GM23338 (cell line): ENCODE measurements around the gene GIGYF2. TPM values are rescaled to one million over a fixed set of nuclear protein-coding genes. Genes with fewer than 3 reads are reported as not detected.

Experiments used
- ATAC-seq: fragments of 200-7000 bp; cut with Tn5 transposase; 3 replicates; pipeline ENCODE4 v1.9.1; 2020
- DNase-seq: peaks from one replicate; pipeline ENCODE4 v3.0.0-alpha.2; 2015; ENCODE audit warnings: low spot score
- H2AFZ ChIP-seq: fragments of 200-600 bp; sonication (generic); 2 replicates; pipeline ENCODE4 v1.8.0; 2016; ENCODE audit warnings: antibody characterized with exemption, mild to moderate bottlenecking, moderate library complexity
- H3F3A ChIP-seq: fragments of 200-600 bp; sonication (generic); replicated peaks from 2 replicates; pipeline ENCODE4 v1.8.0; 2017; ENCODE audit warnings: antibody characterized with exemption, mixed run types, low read depth
- H3K27ac ChIP-seq: fragments of 200-600 bp; sonication (generic); 2 replicates; pipeline ENCODE4 v1.6.1; 2016; ENCODE audit warnings: low read depth
- H3K27me3 ChIP-seq: fragments of 200-600 bp; sonication (generic); 2 replicates; pipeline ENCODE4 v1.8.0; 2016; ENCODE audit warnings: mild to moderate bottlenecking, mixed run types, moderate library complexity; ENCODE audit not compliant: insufficient read depth
- H3K36me3 ChIP-seq: fragments of 200-600 bp; sonication (generic); 2 replicates; pipeline ENCODE4 v1.8.0; 2016; ENCODE audit warnings: mild to moderate bottlenecking; ENCODE audit not compliant: insufficient read depth
- H3K4me1 ChIP-seq: fragments of 200-600 bp; sonication (generic); 2 replicates; pipeline ENCODE4 v1.8.0; 2016; ENCODE audit warnings: mild to moderate bottlenecking, moderate library complexity; ENCODE audit not compliant: insufficient read depth
- H3K4me2 ChIP-seq: fragments of 200-600 bp; sonication (generic); 2 replicates; pipeline ENCODE4 v1.7.1; 2017; ENCODE audit warnings: mixed run types
- H3K4me3 ChIP-seq: fragments of 200-600 bp; sonication (generic); 2 replicates; pipeline ENCODE4 v1.6.1; 2016; ENCODE audit warnings: mixed run types
- H3K79me2 ChIP-seq: fragments of 200-600 bp; sonication (generic); replicated peaks from 2 replicates; pipeline ENCODE4 v1.8.0; 2017; ENCODE audit warnings: mild to moderate bottlenecking; ENCODE audit not compliant: insufficient read depth
- H3K9me2 ChIP-seq: fragments of 200-600 bp; sonication (generic); 2 replicates; pipeline ENCODE4 v1.8.0; 2017; ENCODE audit not compliant: insufficient read depth
- H4K20me1 ChIP-seq: fragments of 200-600 bp; sonication (generic); replicated peaks from 2 replicates; pipeline ENCODE4 v1.8.0; 2017; ENCODE audit warnings: mild to moderate bottlenecking; ENCODE audit not compliant: insufficient read depth
- H3K27ac Mint-ChIP-seq: 2 replicates; pipeline ENCODE4 v1.8.0; 2020; ENCODE audit warnings: inconsistent platforms, mild to moderate bottlenecking, moderate library complexity, mixed read lengths
- H3K27me3 Mint-ChIP-seq: 3 replicates; pipeline ENCODE4 v1.8.0; 2022; ENCODE audit warnings: low read depth, mild to moderate bottlenecking, moderate library complexity, mixed read lengths, inconsistent platforms; ENCODE audit not compliant: insufficient read depth, poor library complexity
- H3K36me3 Mint-ChIP-seq: 3 replicates; pipeline ENCODE4 v1.8.0; 2021; ENCODE audit warnings: low read depth, mild to moderate bottlenecking, inconsistent platforms, moderate library complexity, mixed read lengths
- H3K4me1 Mint-ChIP-seq: 3 replicates; pipeline ENCODE4 v1.8.0; 2020; ENCODE audit warnings: mild to moderate bottlenecking, inconsistent platforms, mixed read lengths
- H3K4me3 Mint-ChIP-seq: 3 replicates; pipeline ENCODE4 v1.8.0; 2021; ENCODE audit warnings: moderate library complexity, mild to moderate bottlenecking, inconsistent platforms, mixed read lengths
- H3K9me3 Mint-ChIP-seq: 3 replicates; pipeline ENCODE4 v1.8.0; 2020; ENCODE audit warnings: moderate library complexity, mild to moderate bottlenecking, inconsistent platforms, mixed read lengths
- CREB1 ChIP-seq: fragments of 250-450 bp; sonication (Bioruptor Pico); IDR thresholded peaks from 2 replicates; pipeline ENCODE4 v1.5.0; 2020; ENCODE audit warnings: low read depth, mild to moderate bottlenecking, moderate library complexity
- EZH2 ChIP-seq: fragments of 200-600 bp; sonication (generic); IDR thresholded peaks from one replicate; pipeline ENCODE4 v1.8.0; 2017; ENCODE audit warnings: antibody characterized with exemption, mild to moderate bottlenecking, low read depth; ENCODE audit not compliant: unreplicated experiment
- EZH2phosphoT487 ChIP-seq: fragments of 200-600 bp; sonication (generic); IDR thresholded peaks from one replicate; pipeline ENCODE4 v1.8.1; 2018; ENCODE audit warnings: antibody characterized with exemption; ENCODE audit not compliant: unreplicated experiment
- NANOG ChIP-seq: IDR thresholded peaks from 2 replicates; pipeline ENCODE4 v1.6.1; 2016; ENCODE audit warnings: antibody characterized with exemption, borderline replicate concordance
- STAT1 ChIP-seq: IDR thresholded peaks from one replicate; pipeline ENCODE4 v1.6.1; 2016; ENCODE audit warnings: antibody characterized with exemption; ENCODE audit not compliant: unreplicated experiment
- ZNF331 ChIP-seq: fragments of 250-450 bp; sonication (Bioruptor Pico); IDR thresholded peaks from 2 replicates; pipeline ENCODE4 v1.5.0; 2020; ENCODE audit warnings: low read depth, mild to moderate bottlenecking, moderate library complexity
- polyA plus RNA-seq: library from polyadenylated mRNA; unstranded; fragments of >200 nt; fragmentation: Nextera tagmentation; extraction: Ambion mirVana; gene quantifications from 2 replicates; pipeline ENCODE4 v1.2.1, GENCODE V29; 2016
- total RNA-seq: library from RNA; depleted of rRNA; stranded (reverse); fragments of >200 nt; shearing (Covaris generic); gene quantifications from 2 replicates; pipeline ENCODE4 v1.2.3, GENCODE V29; 2014
- TF ChIP-seq, protein P1 (sequence below): IDR thresholded peaks from 2 replicates; pipeline ENCODE4 v1.6.1; 2016; ENCODE audit warnings: antibody characterized with exemption
- TF ChIP-seq, protein P2 (sequence below): IDR thresholded peaks from one replicate; pipeline ENCODE4 v1.6.1; 2018; ENCODE audit warnings: antibody characterized with exemption; ENCODE audit not compliant: unreplicated experiment
- TF ChIP-seq, protein P3 (sequence below): fragments of 250-450 bp; sonication (Bioruptor Pico); IDR thresholded peaks from 2 replicates; pipeline ENCODE4 v1.5.0; 2020; ENCODE audit warnings: mild to moderate bottlenecking, moderate library complexity

The GIGYF2 gene
- total and polyA plus RNA-seq, 2 experiments from 2014 or later, result 48.9 to 104 TPM

DNA sequence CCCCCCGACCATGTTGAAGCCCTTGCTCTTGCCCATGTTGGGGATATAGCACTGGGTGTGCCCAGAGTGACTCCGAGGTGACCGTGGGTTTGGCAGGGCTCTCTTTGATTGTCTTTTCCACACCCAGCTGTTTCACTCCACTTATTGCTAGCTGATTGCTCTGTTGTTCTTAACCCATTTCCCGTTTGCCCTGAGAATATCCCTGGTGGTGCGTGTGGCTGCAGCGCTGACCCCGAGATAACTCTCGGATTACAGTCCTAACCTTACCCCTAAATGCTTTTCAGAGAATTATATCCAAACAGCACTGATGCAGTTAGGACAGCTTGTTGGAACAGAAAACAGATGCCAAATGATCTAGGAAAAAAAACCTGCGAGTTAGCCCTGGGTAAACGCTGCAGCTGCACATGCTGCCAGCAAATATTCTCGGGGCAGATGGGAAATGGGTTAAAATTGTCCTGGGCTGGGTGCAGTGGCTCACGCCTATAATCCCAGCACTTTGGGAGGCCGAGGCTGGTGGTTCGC is 138.6 kb downstream of the GIGYF2 start:
- DNase-seq (no peak), ATAC-seq (no peak)
- Histone ChIP-seq H3K9me2 (no peaks in the 10 kb centered on the region), H3K36me3 (peaks cover 48% of the 10 kb centered on the region), H4K20me1 (peaks cover 17% of the 10 kb centered on the region), H3K27ac (no peak overlapping the region), H3K27me3 (no peaks in the 10 kb centered on the region), H3K4me3 (no peak overlapping the region), H3K4me2 (no peak overlapping the region), H2AFZ (no peak overlapping the region), H3F3A (no peaks in the 10 kb centered on the region), H3K4me1 (0 out of 2 replicates have a peak, but pooled peaks cover 3% of the 10 kb centered on the region), H3K79me2 (peaks cover 4% of the 10 kb centered on the region; the same call in 1 of the 2 replicates)
- Mint-ChIP-seq H3K9me3 (no peaks in the 10 kb centered on the region), H3K4me3 (no peak overlapping the region), H3K36me3 (peaks cover 36% of the 10 kb centered on the region), H3K4me1 (peaks cover 12% of the 10 kb centered on the region; the same call in 2 of the 3 replicates), H3K27me3 (no peaks in the 10 kb centered on the region), H3K27ac (no peak overlapping the region; the same call in 1 of the 2 replicates)
- TF ChIP-seq STAT1 (no peak), CREB1 (CRISPR knock-in tag) (no peak), ZNF331 (no peak), EZH2 (no peak), NANOG (no peak), EZH2phosphoT487 (no peak)

DNA sequence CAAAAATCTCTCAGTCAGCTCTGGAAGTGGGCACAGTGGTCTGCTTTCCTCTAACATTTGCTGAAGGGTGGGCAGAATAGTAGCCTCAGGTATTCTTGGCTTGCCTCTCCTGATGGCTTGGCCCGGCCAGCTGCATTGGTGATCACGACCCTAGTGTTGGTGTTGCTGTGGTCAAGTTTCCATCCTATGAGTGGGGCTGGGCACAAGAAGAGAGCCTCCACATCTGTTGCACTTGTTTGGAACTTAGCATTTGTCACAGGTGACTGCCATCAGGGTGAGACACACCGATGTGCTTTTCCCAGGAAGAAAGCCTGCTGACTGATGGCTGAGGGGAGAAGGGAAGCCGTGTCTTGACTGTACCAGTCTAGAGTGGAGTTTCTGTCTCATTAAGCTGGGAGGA is 139.8 kb downstream of the GIGYF2 start:
- no peak overlapping the region for H3K27ac ChIP-seq
- no peak overlapping the region for H3K27ac Mint-ChIP-seq
- TF ChIP-seq ZNF331 (no peak), EZH2 (no peak)
- TF ChIP-seq, protein P1, sequence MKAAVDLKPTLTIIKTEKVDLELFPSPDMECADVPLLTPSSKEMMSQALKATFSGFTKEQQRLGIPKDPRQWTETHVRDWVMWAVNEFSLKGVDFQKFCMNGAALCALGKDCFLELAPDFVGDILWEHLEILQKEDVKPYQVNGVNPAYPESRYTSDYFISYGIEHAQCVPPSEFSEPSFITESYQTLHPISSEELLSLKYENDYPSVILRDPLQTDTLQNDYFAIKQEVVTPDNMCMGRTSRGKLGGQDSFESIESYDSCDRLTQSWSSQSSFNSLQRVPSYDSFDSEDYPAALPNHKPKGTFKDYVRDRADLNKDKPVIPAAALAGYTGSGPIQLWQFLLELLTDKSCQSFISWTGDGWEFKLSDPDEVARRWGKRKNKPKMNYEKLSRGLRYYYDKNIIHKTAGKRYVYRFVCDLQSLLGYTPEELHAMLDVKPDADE, result no peak
- TF ChIP-seq, protein P2, sequence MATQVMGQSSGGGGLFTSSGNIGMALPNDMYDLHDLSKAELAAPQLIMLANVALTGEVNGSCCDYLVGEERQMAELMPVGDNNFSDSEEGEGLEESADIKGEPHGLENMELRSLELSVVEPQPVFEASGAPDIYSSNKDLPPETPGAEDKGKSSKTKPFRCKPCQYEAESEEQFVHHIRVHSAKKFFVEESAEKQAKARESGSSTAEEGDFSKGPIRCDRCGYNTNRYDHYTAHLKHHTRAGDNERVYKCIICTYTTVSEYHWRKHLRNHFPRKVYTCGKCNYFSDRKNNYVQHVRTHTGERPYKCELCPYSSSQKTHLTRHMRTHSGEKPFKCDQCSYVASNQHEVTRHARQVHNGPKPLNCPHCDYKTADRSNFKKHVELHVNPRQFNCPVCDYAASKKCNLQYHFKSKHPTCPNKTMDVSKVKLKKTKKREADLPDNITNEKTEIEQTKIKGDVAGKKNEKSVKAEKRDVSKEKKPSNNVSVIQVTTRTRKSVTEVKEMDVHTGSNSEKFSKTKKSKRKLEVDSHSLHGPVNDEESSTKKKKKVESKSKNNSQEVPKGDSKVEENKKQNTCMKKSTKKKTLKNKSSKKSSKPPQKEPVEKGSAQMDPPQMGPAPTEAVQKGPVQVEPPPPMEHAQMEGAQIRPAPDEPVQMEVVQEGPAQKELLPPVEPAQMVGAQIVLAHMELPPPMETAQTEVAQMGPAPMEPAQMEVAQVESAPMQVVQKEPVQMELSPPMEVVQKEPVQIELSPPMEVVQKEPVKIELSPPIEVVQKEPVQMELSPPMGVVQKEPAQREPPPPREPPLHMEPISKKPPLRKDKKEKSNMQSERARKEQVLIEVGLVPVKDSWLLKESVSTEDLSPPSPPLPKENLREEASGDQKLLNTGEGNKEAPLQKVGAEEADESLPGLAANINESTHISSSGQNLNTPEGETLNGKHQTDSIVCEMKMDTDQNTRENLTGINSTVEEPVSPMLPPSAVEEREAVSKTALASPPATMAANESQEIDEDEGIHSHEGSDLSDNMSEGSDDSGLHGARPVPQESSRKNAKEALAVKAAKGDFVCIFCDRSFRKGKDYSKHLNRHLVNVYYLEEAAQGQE, result no peak
- TF ChIP-seq, protein P3, sequence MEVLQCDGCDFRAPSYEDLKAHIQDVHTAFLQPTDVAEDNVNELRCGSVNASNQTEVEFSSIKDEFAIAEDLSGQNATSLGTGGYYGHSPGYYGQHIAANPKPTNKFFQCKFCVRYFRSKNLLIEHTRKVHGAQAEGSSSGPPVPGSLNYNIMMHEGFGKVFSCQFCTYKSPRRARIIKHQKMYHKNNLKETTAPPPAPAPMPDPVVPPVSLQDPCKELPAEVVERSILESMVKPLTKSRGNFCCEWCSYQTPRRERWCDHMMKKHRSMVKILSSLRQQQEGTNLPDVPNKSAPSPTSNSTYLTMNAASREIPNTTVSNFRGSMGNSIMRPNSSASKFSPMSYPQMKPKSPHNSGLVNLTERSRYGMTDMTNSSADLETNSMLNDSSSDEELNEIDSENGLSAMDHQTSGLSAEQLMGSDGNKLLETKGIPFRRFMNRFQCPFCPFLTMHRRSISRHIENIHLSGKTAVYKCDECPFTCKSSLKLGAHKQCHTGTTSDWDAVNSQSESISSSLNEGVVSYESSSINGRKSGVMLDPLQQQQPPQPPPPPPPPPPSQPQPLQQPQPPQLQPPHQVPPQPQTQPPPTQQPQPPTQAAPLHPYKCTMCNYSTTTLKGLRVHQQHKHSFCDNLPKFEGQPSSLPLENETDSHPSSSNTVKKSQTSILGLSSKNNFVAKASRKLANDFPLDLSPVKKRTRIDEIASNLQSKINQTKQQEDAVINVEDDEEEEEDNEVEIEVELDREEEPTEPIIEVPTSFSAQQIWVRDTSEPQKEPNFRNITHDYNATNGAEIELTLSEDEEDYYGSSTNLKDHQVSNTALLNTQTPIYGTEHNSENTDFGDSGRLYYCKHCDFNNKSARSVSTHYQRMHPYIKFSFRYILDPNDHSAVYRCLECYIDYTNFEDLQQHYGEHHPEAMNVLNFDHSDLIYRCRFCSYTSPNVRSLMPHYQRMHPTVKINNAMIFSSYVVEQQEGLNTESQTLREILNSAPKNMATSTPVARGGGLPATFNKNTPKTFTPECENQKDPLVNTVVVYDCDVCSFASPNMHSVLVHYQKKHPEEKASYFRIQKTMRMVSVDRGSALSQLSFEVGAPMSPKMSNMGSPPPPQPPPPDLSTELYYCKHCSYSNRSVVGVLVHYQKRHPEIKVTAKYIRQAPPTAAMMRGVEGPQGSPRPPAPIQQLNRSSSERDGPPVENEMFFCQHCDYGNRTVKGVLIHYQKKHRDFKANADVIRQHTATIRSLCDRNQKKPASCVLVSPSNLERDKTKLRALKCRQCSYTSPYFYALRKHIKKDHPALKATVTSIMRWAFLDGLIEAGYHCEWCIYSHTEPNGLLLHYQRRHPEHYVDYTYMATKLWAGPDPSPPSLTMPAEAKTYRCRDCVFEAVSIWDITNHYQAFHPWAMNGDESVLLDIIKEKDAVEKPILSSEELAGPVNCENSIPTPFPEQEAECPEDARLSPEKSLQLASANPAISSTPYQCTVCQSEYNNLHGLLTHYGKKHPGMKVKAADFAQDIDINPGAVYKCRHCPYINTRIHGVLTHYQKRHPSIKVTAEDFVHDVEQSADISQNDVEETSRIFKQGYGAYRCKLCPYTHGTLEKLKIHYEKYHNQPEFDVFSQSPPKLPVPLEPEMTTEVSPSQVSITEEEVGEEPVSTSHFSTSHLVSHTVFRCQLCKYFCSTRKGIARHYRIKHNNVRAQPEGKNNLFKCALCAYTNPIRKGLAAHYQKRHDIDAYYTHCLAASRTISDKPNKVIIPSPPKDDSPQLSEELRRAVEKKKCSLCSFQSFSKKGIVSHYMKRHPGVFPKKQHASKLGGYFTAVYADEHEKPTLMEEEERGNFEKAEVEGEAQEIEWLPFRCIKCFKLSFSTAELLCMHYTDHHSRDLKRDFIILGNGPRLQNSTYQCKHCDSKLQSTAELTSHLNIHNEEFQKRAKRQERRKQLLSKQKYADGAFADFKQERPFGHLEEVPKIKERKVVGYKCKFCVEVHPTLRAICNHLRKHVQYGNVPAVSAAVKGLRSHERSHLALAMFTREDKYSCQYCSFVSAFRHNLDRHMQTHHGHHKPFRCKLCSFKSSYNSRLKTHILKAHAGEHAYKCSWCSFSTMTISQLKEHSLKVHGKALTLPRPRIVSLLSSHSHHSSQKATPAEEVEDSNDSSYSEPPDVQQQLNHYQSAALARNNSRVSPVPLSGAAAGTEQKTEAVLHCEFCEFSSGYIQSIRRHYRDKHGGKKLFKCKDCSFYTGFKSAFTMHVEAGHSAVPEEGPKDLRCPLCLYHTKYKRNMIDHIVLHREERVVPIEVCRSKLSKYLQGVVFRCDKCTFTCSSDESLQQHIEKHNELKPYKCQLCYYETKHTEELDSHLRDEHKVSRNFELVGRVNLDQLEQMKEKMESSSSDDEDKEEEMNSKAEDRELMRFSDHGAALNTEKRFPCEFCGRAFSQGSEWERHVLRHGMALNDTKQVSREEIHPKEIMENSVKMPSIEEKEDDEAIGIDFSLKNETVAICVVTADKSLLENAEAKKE (CRISPR knock-in tag), result no peak

More for the DNA sequence above, 139.8 kb downstream of the GIGYF2 start:
- H3K4me3 Mint-ChIP-seq, result no peak overlapping the region
- DNase-seq (no peak), ATAC-seq (no peak)
- Histone ChIP-seq H3K4me1 (0 out of 2 replicates have a peak, but pooled peaks cover 3% of the 10 kb centered on the region), H3K36me3 (peaks cover 43% of the 10 kb centered on the region), H3K27me3 (no peaks in the 10 kb centered on the region), H3K79me2 (peaks cover 4% of the 10 kb centered on the region; the same call in 1 of the 2 replicates), H4K20me1 (peaks cover 17% of the 10 kb centered on the region), H3F3A (no peaks in the 10 kb centered on the region), H3K4me2 (no peak overlapping the region), H2AFZ (no peak overlapping the region), H3K4me3 (no peak overlapping the region), H3K9me2 (no peaks in the 10 kb centered on the region)
- H3K27me3 Mint-ChIP-seq, result no peaks in the 10 kb centered on the region
- peaks cover 37% of the 10 kb centered on the region for H3K36me3 Mint-ChIP-seq
- peaks cover 12% of the 10 kb centered on the region; the same call in 2 of the 3 replicates for H3K4me1 Mint-ChIP-seq
- no peaks in the 10 kb centered on the region for H3K9me3 Mint-ChIP-seq
